ENCODE data around the gene RAB35. TPM values are rescaled to one million over a fixed set of nuclear protein-coding genes. Genes with fewer than 3 reads are reported as not detected.

RAB35 gene
- total and polyA plus RNA-seq, 9 of the 15 experiments (the other 6 are each of a cell fraction or from before 2014, with no cell fraction given) = 0.65 to 76.3 (median 38.9) TPM

DNA sequence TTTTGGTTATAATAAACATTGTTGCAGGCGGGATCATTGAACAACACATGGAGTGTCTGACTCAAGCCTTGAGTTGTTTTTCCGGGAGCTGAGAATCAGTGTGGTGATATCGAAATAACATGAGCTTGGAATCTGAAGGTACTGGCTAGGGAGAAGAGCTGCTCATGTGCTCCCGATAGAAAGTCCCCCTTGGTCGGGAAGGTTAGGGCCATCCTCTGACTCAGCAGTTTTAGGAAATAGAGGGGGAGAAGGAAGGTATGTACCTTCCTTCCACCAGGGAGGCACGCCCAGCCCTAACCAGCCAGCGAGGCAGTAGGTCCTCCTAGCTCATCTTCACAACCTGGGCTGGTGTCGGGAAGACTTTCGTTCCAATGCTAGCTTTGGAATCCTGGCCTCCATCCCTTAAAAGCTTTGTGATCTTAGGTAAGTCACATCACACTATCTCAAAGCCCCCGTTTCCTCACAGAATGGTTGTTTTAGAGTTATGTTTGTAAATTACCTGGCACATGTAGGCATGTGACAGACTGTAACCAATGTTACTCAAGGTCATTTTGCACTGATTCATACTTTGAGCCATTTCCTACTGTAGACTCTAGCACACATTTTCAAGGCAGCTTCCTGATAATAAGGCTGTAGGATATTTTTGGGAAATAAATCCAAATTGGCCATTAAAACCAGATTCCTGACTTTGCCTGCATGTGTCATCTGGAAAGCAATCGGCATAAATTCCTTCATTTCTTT, 1.9 kb upstream of the RAB35 start (continued):
- TF ChIP-seq, protein P1, sequence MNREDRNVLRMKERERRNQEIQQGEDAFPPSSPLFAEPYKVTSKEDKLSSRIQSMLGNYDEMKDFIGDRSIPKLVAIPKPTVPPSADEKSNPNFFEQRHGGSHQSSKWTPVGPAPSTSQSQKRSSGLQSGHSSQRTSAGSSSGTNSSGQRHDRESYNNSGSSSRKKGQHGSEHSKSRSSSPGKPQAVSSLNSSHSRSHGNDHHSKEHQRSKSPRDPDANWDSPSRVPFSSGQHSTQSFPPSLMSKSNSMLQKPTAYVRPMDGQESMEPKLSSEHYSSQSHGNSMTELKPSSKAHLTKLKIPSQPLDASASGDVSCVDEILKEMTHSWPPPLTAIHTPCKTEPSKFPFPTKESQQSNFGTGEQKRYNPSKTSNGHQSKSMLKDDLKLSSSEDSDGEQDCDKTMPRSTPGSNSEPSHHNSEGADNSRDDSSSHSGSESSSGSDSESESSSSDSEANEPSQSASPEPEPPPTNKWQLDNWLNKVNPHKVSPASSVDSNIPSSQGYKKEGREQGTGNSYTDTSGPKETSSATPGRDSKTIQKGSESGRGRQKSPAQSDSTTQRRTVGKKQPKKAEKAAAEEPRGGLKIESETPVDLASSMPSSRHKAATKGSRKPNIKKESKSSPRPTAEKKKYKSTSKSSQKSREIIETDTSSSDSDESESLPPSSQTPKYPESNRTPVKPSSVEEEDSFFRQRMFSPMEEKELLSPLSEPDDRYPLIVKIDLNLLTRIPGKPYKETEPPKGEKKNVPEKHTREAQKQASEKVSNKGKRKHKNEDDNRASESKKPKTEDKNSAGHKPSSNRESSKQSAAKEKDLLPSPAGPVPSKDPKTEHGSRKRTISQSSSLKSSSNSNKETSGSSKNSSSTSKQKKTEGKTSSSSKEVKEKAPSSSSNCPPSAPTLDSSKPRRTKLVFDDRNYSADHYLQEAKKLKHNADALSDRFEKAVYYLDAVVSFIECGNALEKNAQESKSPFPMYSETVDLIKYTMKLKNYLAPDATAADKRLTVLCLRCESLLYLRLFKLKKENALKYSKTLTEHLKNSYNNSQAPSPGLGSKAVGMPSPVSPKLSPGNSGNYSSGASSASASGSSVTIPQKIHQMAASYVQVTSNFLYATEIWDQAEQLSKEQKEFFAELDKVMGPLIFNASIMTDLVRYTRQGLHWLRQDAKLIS (CRISPR knock-in tag; IDR thresholded peaks at IDR 0.05) = no peak
- peak; percentile 47; the same call in 1 of the 2 replicates for TF ChIP-seq NFE2L1 (tag; IDR thresholded peaks at IDR 0.05; ENCODE audit: borderline replicate concordance, low read depth)
- no peak for TF ChIP-seq ILK (tag; IDR thresholded peaks at IDR 0.05; ENCODE audit: borderline replicate concordance, low read depth)
- no peak for TF ChIP-seq REST (IDR thresholded peaks at IDR 0.05; ENCODE audit: borderline replicate concordance)
- no peak for TF ChIP-seq REST (CRISPR knock-in tag; IDR thresholded peaks at IDR 0.05; ENCODE audit: low read depth)
- TF ChIP-seq YBX1 (IDR thresholded peaks at IDR 0.05) = no peak
- TF ChIP-seq ZBTB17 (CRISPR knock-in tag; IDR thresholded peaks at IDR 0.05) = no peak
- TF ChIP-seq MCM2 (IDR thresholded peaks at IDR 0.05; ENCODE audit: low read depth) = no peak
- TF ChIP-seq SP1 (CRISPR knock-in tag; IDR thresholded peaks at IDR 0.05) = peak; percentile 33; the same call in 1 of the 2 replicates
- TF ChIP-seq FOS (IDR thresholded peaks at IDR 0.05; ENCODE audit: extremely low read depth, insufficient read length) = no peak
- TF ChIP-seq MAFF (IDR thresholded peaks at IDR 0.05; ENCODE audit: low read length) = peak; percentile 96
- TF ChIP-seq TOE1 (IDR thresholded peaks at IDR 0.05; ENCODE audit: borderline replicate concordance) = no peak
- TF ChIP-seq TOE1 (CRISPR knock-in tag; IDR thresholded peaks at IDR 0.05; ENCODE audit: borderline replicate concordance, low read depth) = no peak
- no peak for TF ChIP-seq ZFX (CRISPR knock-in tag; IDR thresholded peaks at IDR 0.05)
- TF ChIP-seq ZNF551 (CRISPR knock-in tag; IDR thresholded peaks at IDR 0.05) = no peak
- TF ChIP-seq ZNF12 (CRISPR knock-in tag; IDR thresholded peaks at IDR 0.05) = no peak
- TF ChIP-seq NFE2 (IDR thresholded peaks at IDR 0.05; ENCODE audit: low read depth) = peak; percentile 95
